ENCODE measurements around the gene FKBP1A. TPM values are rescaled to one million over a fixed set of nuclear protein-coding genes. Genes with fewer than 3 reads are reported as not detected.

Gene FKBP1A
- total RNA-seq, 1 experiment from 2014 or later: 196 TPM

DNA sequence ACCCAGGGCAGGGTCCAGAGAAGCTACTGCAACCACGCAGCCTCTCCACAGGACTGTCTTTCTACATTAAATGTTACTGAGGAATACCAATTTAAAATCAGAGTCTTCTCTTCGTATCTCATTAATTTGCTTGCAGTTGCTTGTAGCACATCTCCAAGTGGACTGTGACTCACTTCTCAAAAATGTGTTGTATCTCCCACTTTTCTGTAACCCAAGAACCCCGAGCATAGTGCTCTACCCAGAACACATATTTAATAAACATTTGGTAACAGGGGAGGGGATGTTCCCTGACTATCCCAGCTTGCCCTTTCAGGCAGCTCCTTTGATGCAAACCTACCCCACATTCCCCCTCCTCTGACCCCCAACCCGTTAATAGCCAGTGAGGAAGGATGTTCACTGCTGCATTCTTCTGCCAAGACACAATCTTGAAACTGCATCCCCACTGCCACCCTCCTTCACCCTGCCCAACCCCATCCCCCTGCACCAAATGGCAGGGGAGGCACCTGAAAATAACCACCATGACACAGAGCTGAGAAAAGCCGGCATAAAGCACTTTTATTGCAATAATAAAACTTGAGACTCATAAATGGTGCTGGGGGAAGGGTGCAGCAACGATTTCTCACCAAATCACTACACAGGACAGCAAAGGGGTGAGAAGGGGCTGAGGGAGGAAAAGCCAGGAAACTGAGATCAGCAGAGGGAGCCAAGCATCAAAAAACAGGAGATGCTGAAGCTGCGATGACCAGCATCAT lies 24.2 kb downstream of the FKBP1A start:
- Histone ChIP-seq H3K4ac (ENCODE audit: low read depth, low read length) (no peak overlapping the region), H3K4me2 (ENCODE audit: insufficient read depth, insufficient read length, low read length) (no peak overlapping the region), H2BK15ac (ENCODE audit: low read depth, low read length) (no peak overlapping the region), H2BK120ac (ENCODE audit: low read depth, low read length, poor library complexity, severe bottlenecking) (no peak overlapping the region), H3K27ac (ENCODE audit: insufficient read length, low read depth, low read length) (no peak overlapping the region), H3K18ac (ENCODE audit: insufficient read length, low read depth, low read length) (no peak overlapping the region), H3K4me1 (ENCODE audit: insufficient read depth, low read length) (no peaks in the 10 kb centered on the region), H2BK20ac (ENCODE audit: low read depth, low read length, poor library complexity, severe bottlenecking) (no peak overlapping the region), H3K56ac (ENCODE audit: insufficient read length, low read depth, low read length) (no peak overlapping the region), H3K23me2 (ENCODE audit: insufficient read length, low read depth, low read length, poor library complexity, severe bottlenecking) (no peaks in the 10 kb centered on the region), H2BK12ac (ENCODE audit: insufficient read length, low read depth, low read length) (no peak overlapping the region), H3K9me3 (ENCODE audit: control insufficient read depth, low read depth, low read length) (no peaks in the 10 kb centered on the region), H2AK5ac (ENCODE audit: insufficient read length, low read length) (no peak overlapping the region), H3K23ac (ENCODE audit: insufficient read length, low read depth, low read length) (no peak overlapping the region), H2BK5ac (ENCODE audit: insufficient read length, low read length) (no peak overlapping the region), H3T11ph (ENCODE audit: low read length) (no peak overlapping the region), H3K9ac (ENCODE audit: extremely low read depth, insufficient read length, low read length) (no peak overlapping the region), H4K91ac (ENCODE audit: insufficient read length, low read depth, low read length) (no peak overlapping the region), H2AFZ (ENCODE audit: low read length) (no peak overlapping the region), H4K20me1 (ENCODE audit: control insufficient read depth, insufficient read depth, insufficient read length) (no peaks in the 10 kb centered on the region), H4K5ac (ENCODE audit: insufficient read length, low read depth, low read length) (no peak overlapping the region), H3K79me1 (ENCODE audit: insufficient read depth, low read depth, low read length, poor library complexity, severe bottlenecking) (peaks cover 5% of the 10 kb centered on the region), H3K27me3 (ENCODE audit: insufficient read depth, low read length) (no peaks in the 10 kb centered on the region), H3K14ac (ENCODE audit: insufficient read depth, low read length) (no peak overlapping the region), H3K79me2 (ENCODE audit: insufficient read depth, low read length) (peaks cover 2% of the 10 kb centered on the region; the same call in 1 of the 2 replicates), H4K8ac (replicated peaks; ENCODE audit: insufficient read length, low read depth, low read length) (no peak overlapping the region)
- Mint-ChIP-seq H3K27ac (peak overlapping the region in 1 of 3 experiments; percentile 76; a peak in 1 of 7 replicates), H3K9me3 (peaks cover 0 to 3% of the 10 kb centered on the region in 2 experiments; a peak in 1 of 5 replicates), H3K36me3 (ENCODE audit: insufficient read depth in 1 of 3, low read depth in 3 of 3) (peaks cover 21 to 58% (median 39%) of the 10 kb centered on the region in 3 experiments; a peak in 6 of 7 replicates), H3K27me3 (ENCODE audit: low read depth) (no peaks in the 10 kb centered on the region), H3K4me1 (no peaks in the 10 kb centered on the region), H3K4me3 (no peak overlapping the region)
- DNase-seq: no peak
- no peak for TF ChIP-seq CTCF (conservative IDR thresholded peaks at IDR 0.05)
- no CpG with 5 or more reads among the region's 7 CpGs for WGBS (ENCODE audit: extremely low coverage, insufficient read length, low lambda C conversion rate)

Measured in H9 (cell line).